Stomach (tissue), 9 donors: ENCODE measurements around the gene CDC42EP5. TPM values are rescaled to one million over a fixed set of nuclear protein-coding genes. Genes with fewer than 3 reads are reported as not detected.

ENCODE experiments used
- DNase-seq, 2 donors: peaks; one replicate each; pipeline versions ENCODE4 v3.0.0 to v3.0.0-alpha.2; 2013 to 2019
- H3K27ac ChIP-seq, 5 donors: fragments of 200-600 bp in 4 of 5; sonication (generic) in 4 of 5; one replicate each; pipeline ENCODE4 v1.5.1; 2013 to 2019; ENCODE audit warnings: mild to moderate bottlenecking in 1 of 5, moderate library complexity in 1 of 5
- H3K27me3 ChIP-seq, 3 donors: fragments of 200-600 bp; sonication (generic); one replicate each; pipeline ENCODE4 v1.5.1; 2017 to 2019; ENCODE audit warnings: mixed run types in 1 of 3
- H3K36me3 ChIP-seq, 4 donors: fragments of 200-600 bp; sonication (generic); 1 replicate in 3 of 4; 2 replicates in 1 of 4; pipeline ENCODE4 v1.5.1; 2016 to 2019
- H3K4me1 ChIP-seq, 4 donors: fragments of 200-600 bp; sonication (generic); one replicate each; pipeline ENCODE4 v1.5.1; 2016 to 2019
- H3K4me3 ChIP-seq, 4 donors: fragments of 200-600 bp; sonication (generic) in 3 of 4; one replicate each; pipeline ENCODE4 v1.5.1; 2016 to 2019; ENCODE audit warnings: mild to moderate bottlenecking in 1 of 4
- H3K9me3 ChIP-seq, 4 donors: fragments of 200-600 bp; sonication (generic); one replicate each; pipeline ENCODE4 v1.5.1; 2016 to 2019
- EP300 ChIP-seq: sonication (generic); formaldehyde crosslinking; IDR thresholded peaks from one replicate; pipeline ENCODE4 v1.6.1; 2017; ENCODE audit warnings: antibody characterized with exemption
- POLR2A ChIP-seq, 4 donors: fragments of 450-650 bp; IDR thresholded peaks; one replicate each; pipeline ENCODE4 v1.6.1; 2016; ENCODE audit warnings: antibody characterized with exemption in 4 of 4, control low read depth in 2 of 4, mild to moderate bottlenecking in 1 of 4, moderate library complexity in 1 of 4
- POLR2AphosphoS5 ChIP-seq, 3 donors: sonication (generic); formaldehyde crosslinking; IDR thresholded peaks; one replicate each; pipeline ENCODE4 v1.6.1; 2016; ENCODE audit warnings: antibody characterized with exemption in 3 of 3
- WGBS, 5 donors: extraction: QIAGEN DNeasy Blood & Tissue Kit in 3 of 5; methylation state at CpG; one replicate each; pipeline versions ENCODE4 v1.1.5 to v1.1.7; 2013 to 2018; 5-methylcytosine and 5-hydroxymethylcytosine counted together
- intact Hi-C: fragments of 100-400 bp; cut with DNase I; formaldehyde crosslinking; loops from one replicate; pipeline ENCODE4 v1.15.1; 2023; ENCODE audit warnings: low total_unique reads
- polyA plus RNA-seq, 3 donors: library from polyadenylated mRNA; stranded (reverse); fragments of 200-250 nt; gene quantifications; one replicate each; pipeline ENCODE4 v1.2.3, GENCODE V29; 2013
- total RNA-seq, 5 donors: library from RNA; depleted of rRNA; stranded (reverse); fragments of >200 nt; gene quantifications; one replicate each; pipeline versions ENCODE4 v1.1.0 to v1.2.3, GENCODE V29; 2014 to 2016
- TF ChIP-seq, protein P1 (sequence below), 7 experiments: fragments of 450-650 bp in 4 of 7; fragments of 200-600 bp in 3 of 7; sonication (generic) in 3 of 7; IDR thresholded peaks; one replicate each; pipeline ENCODE4 v1.5.1; 2016 to 2019; ENCODE audit warnings: antibody characterized with exemption in 7 of 7, control low read depth in 2 of 7, mild to moderate bottlenecking in 1 of 7
- donor health status: healthy with polysubstance abuse.
- donor health status: Bipolar disorder and iron deficiency.
- donor health status: healthy.

Gene CDC42EP5
- total and polyA plus RNA-seq, 8 donors = 0.89 to 699 (median 29.7) TPM; not detected in 1

DNA sequence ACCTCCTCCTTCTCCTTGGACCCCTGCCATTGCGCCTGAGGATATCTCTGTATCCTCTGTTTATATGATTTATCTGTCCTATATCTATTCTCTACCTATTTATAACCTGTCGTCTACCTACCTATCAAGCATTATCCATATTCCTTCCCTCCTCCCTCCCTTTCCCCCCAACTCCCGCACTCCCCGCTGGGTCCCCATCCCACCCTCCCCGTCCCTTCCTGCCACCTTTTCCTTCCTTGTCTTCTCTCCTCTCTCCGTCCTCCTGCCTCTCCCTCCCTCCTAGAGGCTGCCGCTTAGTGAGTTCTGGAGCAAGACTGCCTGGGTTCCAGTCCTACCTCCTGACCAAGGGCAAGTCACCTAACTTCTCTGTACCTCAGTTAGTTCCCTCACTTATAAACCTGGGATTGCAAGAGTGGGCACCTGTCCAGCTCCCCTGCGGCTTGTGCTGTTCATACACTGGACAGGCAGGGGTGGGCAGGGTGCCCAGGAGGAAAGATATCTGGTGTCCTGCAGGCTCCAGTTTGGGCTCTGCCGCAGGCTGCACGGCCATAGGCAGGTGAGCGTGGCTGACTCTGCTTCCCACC lies 41.7 kb downstream of the CDC42EP5 start:
- no peak for TF ChIP-seq POLR2AphosphoS5 (IDR thresholded peaks at IDR 0.05)
- TF ChIP-seq EP300 = no peak
- TF ChIP-seq POLR2A (IDR thresholded peaks at IDR 0.05) = no peak
- TF ChIP-seq, protein P1, sequence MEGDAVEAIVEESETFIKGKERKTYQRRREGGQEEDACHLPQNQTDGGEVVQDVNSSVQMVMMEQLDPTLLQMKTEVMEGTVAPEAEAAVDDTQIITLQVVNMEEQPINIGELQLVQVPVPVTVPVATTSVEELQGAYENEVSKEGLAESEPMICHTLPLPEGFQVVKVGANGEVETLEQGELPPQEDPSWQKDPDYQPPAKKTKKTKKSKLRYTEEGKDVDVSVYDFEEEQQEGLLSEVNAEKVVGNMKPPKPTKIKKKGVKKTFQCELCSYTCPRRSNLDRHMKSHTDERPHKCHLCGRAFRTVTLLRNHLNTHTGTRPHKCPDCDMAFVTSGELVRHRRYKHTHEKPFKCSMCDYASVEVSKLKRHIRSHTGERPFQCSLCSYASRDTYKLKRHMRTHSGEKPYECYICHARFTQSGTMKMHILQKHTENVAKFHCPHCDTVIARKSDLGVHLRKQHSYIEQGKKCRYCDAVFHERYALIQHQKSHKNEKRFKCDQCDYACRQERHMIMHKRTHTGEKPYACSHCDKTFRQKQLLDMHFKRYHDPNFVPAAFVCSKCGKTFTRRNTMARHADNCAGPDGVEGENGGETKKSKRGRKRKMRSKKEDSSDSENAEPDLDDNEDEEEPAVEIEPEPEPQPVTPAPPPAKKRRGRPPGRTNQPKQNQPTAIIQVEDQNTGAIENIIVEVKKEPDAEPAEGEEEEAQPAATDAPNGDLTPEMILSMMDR (IDR thresholded peaks at IDR 0.05) = no peak
- peaks cover 29 to 51% (median 40%) of the 10 kb centered on the region in 4 donors for H3K4me1 ChIP-seq
- no peaks in the 10 kb centered on the region for H3K9me3 ChIP-seq
- no peak overlapping the region for H3K4me3 ChIP-seq
- no peak overlapping the region for H3K27ac ChIP-seq
- 16 to 24% (median 20%) methylated on average over 11 of the region's 11 CpGs for WGBS, 5 donors
- H3K27me3 ChIP-seq = peaks cover 0 to 63% (median 34%) of the 10 kb centered on the region in 3 donors
- no peaks in the 10 kb centered on the region for H3K36me3 ChIP-seq
- intact Hi-C loops = no loop called here
- peak; percentile 70 to 80 for DNase-seq

- peak in 1 of 2 donors; percentile 87 for DNase-seq
- 9 to 21% (median 15%) methylated on average over 11 to 43 of the region's 43 CpGs for WGBS, 5 donors
- Histone ChIP-seq H3K4me3 (peak overlapping the region; percentile 15 to 41 (median 30)), H3K9me3 (no peaks in the 10 kb centered on the region), H3K27ac (no peak overlapping the region), H3K4me1 (peaks cover 25 to 43% (median 33%) of the 10 kb centered on the region in 4 donors), H3K27me3 (peaks cover 0 to 71% (median 41%) of the 10 kb centered on the region in 3 donors), H3K36me3 (no peaks in the 10 kb centered on the region)
- TF ChIP-seq EP300 (no peak), POLR2A (IDR thresholded peaks at IDR 0.05) (no peak), POLR2AphosphoS5 (IDR thresholded peaks at IDR 0.05) (no peak)
- TF ChIP-seq, protein P1 (IDR thresholded peaks at IDR 0.05) = peak in 1 of 7 experiments; percentile 8
- intact Hi-C loops = no loop called here
Measured at GRCh38 chr19:54430306-54431254, 42.5 kb downstream of the CDC42EP5 start.

DNA sequence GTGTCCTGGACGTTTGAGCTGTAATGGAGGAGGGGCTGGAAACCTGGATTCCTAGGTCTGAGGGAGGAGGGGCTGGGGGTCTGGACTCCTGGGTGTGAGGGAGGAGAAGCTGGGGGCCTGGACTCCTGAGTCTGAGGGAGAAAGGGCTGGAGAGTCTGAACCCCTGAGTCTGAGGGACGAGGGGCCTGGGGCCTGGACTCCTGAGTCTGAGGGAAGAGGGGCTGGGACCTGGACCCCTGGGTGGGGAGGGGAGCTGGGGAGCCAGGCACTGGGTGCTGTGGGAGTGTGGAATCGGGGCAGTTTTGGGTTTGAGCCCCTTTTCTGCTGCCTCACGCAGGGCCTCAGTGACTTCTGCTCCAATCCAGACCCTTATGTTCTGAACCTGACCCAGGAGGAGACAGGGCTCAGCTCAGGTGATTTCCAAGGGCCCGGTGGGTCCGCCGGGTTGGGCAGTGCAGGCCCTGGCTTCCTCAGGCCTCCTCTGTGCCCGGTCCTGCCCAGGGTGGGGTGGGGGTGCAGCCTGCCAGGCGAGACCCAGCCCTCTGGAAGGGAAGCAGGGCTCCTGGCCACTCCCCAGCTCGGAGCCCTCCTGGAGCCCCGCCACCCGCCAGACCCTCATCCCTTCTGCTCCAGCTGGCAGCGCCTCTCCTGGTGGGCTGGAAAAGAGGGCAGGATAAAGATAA lies 43.4 kb downstream of the CDC42EP5 start:
- H3K27ac ChIP-seq = no peak overlapping the region
- H3K36me3 ChIP-seq = no peaks in the 10 kb centered on the region
- 38 to 54% (median 45%) methylated on average over 12 to 13 of the region's 13 CpGs for WGBS, 5 donors
- H3K4me1 ChIP-seq = peaks cover 18 to 34% (median 25%) of the 10 kb centered on the region in 4 donors
- peaks cover 0 to 79% (median 43%) of the 10 kb centered on the region in 3 donors for H3K27me3 ChIP-seq
- H3K9me3 ChIP-seq = no peaks in the 10 kb centered on the region
- intact Hi-C loops = no loop called here
- H3K4me3 ChIP-seq = no peak overlapping the region
- TF ChIP-seq, protein P1 (IDR thresholded peaks at IDR 0.05) = no peak
- TF ChIP-seq EP300 = no peak
- DNase-seq = peak in 1 of 2 donors; percentile 35

DNA sequence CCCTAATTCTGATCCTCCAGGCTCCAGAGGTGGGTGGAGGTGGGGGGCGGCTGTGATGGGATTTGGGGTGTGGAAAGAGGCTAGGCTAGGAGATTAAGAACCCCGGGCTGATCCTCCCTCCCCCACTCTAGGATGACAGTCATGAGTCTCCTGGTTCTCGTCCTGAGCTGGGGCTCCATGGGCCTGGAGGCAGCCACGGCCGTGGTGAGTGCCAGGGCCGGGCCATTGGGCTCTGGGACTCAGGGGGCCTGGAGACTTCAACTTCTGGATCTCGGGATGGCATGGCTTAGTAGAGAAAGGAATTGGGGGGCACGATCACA lies 44.0 kb downstream of the CDC42EP5 start:
- Histone ChIP-seq H3K4me1 (peaks cover 18 to 29% (median 23%) of the 10 kb centered on the region in 4 donors), H3K9me3 (no peaks in the 10 kb centered on the region), H3K36me3 (no peaks in the 10 kb centered on the region), H3K27me3 (peaks cover 0 to 85% (median 43%) of the 10 kb centered on the region in 3 donors), H3K27ac (no peak overlapping the region), H3K4me3 (no peak overlapping the region)
- 49 to 72% (median 60%) methylated on average over 6 to 8 of the region's 8 CpGs for WGBS, 5 donors
- intact Hi-C loops = no loop called here
- TF ChIP-seq EP300 = no peak
- no peak for TF ChIP-seq POLR2AphosphoS5 (IDR thresholded peaks at IDR 0.05)
- TF ChIP-seq, protein P1 (IDR thresholded peaks at IDR 0.05) = no peak
- TF ChIP-seq POLR2A (IDR thresholded peaks at IDR 0.05) = no peak
- DNase-seq = no peak
